Measurements from ENCODE around the gene TXNDC5. TPM values are rescaled to one million over a fixed set of nuclear protein-coding genes. Genes with fewer than 3 reads are reported as not detected.

The TXNDC5 gene
- total and polyA plus RNA-seq, 2 of the 13 experiments (the other 11 are each of a cell fraction or from before 2014, with no cell fraction given) = 287 to 578 TPM

GRCh38 chr6:7901780-7902179 is 8.8 kb downstream of the TXNDC5 start:
- Histone ChIP-seq H3K4me1 (ENCODE audit: insufficient read depth, low read length) (peaks cover 36% of the 10 kb centered on the region), H3K79me2 (ENCODE audit: insufficient read depth, low read length) (peaks cover 39% of the 10 kb centered on the region), H3K4me3 (replicated peaks in 1 of 3; ENCODE audit: insufficient read depth in 1 of 3, low read depth in 2 of 3, low read length in 3 of 3) (no peak overlapping the region), H3K4me2 (ENCODE audit: low read depth, low read length) (no peak overlapping the region), H3K27me3 (ENCODE audit: control insufficient read depth in 1 of 2, insufficient read depth in 2 of 2, low read length in 2 of 2) (no peaks in the 10 kb centered on the region), H4K20me1 (ENCODE audit: insufficient read depth, low read length) (peaks cover 34% of the 10 kb centered on the region), H3K36me3 (replicated peaks in 1 of 2; ENCODE audit: control insufficient read depth in 1 of 2, insufficient read depth in 2 of 2, low read length in 2 of 2) (peaks cover 60 to 87% of the 10 kb centered on the region in 2 experiments), H2AFZ (ENCODE audit: low read length) (no peak overlapping the region), H3K9me3 (ENCODE audit: low read length) (no peaks in the 10 kb centered on the region), H3K27ac (ENCODE audit: extremely low read length, insufficient read depth, low read length) (no peak overlapping the region), H3K9ac (ENCODE audit: insufficient read depth, low read depth, low read length) (no peak overlapping the region)
- in situ Hi-C loops (cut with HindIII; ENCODE audit: extremely low pct_ligation_motif_present, low pct_unique_long_range_greater_than_20kb) = no loop called here
- FAIRE-seq (no peak), ATAC-seq (no peak), DNase-seq (ENCODE audit: low spot score) (no peak)
- TF ChIP-seq MXD3 (CRISPR knock-in tag; IDR thresholded peaks at IDR 0.05) (no peak), CREB3 (CRISPR knock-in tag; IDR thresholded peaks at IDR 0.05) (no peak), KDM5A (IDR thresholded peaks at IDR 0.05; ENCODE audit: borderline replicate concordance, low read length) (no peak), USF2 (IDR thresholded peaks at IDR 0.05; ENCODE audit: low read depth, low read length) (no peak), USF2 (CRISPR knock-in tag; IDR thresholded peaks at IDR 0.05; ENCODE audit: borderline replicate concordance) (no peak), POLR2A (IDR thresholded peaks at IDR 0.05; ENCODE audit: insufficient read depth in 1 of 2, low read depth in 2 of 2, low read length in 2 of 2) (peak in 1 of 2 experiments; percentile 29; a peak in 1 of 4 replicates)
- intact Hi-C loops (cut with micrococcal nuclease; ENCODE audit: unreplicated experiment) = loop anchor here (5.0 kb wide), 1 partner anchor 179 kb away; no protein-coding TSS in a partner anchor
- no TSS peak for BruUV-seq (replicated peaks)
- WGBS (ENCODE audit: low lambda C conversion rate) = 89% methylated on average over 4 of the region's 4 CpGs
- POLR2A ChIA-PET = no interaction called here
- CTCF ChIA-PET (ENCODE audit: low intra/inter-chr PET ratio, low total read pairs) = no interaction called here

All from HepG2 (cell line).